Activated CD8-positive, alpha-beta T cell treated with anti-CD3 and anti-CD28 coated beads for 36 hours (primary cell): ENCODE data around the gene PHF2. TPM values are rescaled to one million over a fixed set of nuclear protein-coding genes. Genes with fewer than 3 reads are reported as not detected.

ENCODE experiments used
- ATAC-seq: fragments of 200-7000 bp; cut with Tn5 transposase; one replicate; pipeline ENCODE4 v1.10.0; 2021; ENCODE audit warnings: mild to moderate bottlenecking, moderate library complexity
- CTCF ChIA-PET: fragments of 350-600 bp; sonication (Branson Sonifier 250); formaldehyde crosslinking; loops from one replicate; lab custom pipeline; 2021; ENCODE audit warnings: antibody characterized with exemption; lab: Charles Lee
- POLR2A ChIA-PET: fragments of 350-600 bp; sonication (Branson Sonifier 250); formaldehyde crosslinking; loops from one replicate; lab custom pipeline; 2021; ENCODE audit warnings: antibody characterized with exemption; lab: Charles Lee
- DNase-seq: peaks from one replicate; pipeline ENCODE4 v3.0.0-alpha.2; 2020
- H3K27ac Mint-ChIP-seq: one replicate; pipeline ENCODE4 v1.8.0; 2021; ENCODE audit warnings: mild to moderate bottlenecking, mixed read lengths
- H3K27me3 Mint-ChIP-seq: one replicate; pipeline ENCODE4 v1.8.0; 2021; ENCODE audit warnings: mixed read lengths
- H3K36me3 Mint-ChIP-seq: one replicate; pipeline ENCODE4 v1.8.0; 2021; ENCODE audit warnings: low read depth, mixed read lengths
- H3K4me1 Mint-ChIP-seq: one replicate; pipeline ENCODE4 v1.8.0; 2021; ENCODE audit warnings: low read depth, mixed read lengths
- H3K4me3 Mint-ChIP-seq: one replicate; pipeline ENCODE4 v1.8.0; 2021; ENCODE audit warnings: mild to moderate bottlenecking, moderate library complexity, mixed read lengths
- H3K9me3 Mint-ChIP-seq: one replicate; pipeline ENCODE4 v1.8.0; 2021; ENCODE audit warnings: mixed read lengths
- CTCF ChIP-seq: fragments of 200-600 bp; IDR thresholded peaks from one replicate; pipeline ENCODE4 v1.8.0; 2022; ENCODE audit warnings: antibody characterized with exemption, mild to moderate bottlenecking
- intact Hi-C: fragments of 100-400 bp; cut with micrococcal nuclease; formaldehyde crosslinking; loops from one replicate; pipeline ENCODE4 v1.10.0; 2022
- total RNA-seq, 2 experiments: library from RNA; stranded (reverse); gene quantifications; one replicate each; pipeline ENCODE4 v1.2.3, GENCODE V29; 2021

Gene PHF2
- total RNA-seq, 2 experiments from 2014 or later, result 12.9 to 13.1 TPM

- no peak overlapping the region for H3K27ac Mint-ChIP-seq
- TF ChIP-seq CTCF, result no peak
- DNase-seq (no peak), ATAC-seq (no peak)
- H3K4me3 Mint-ChIP-seq, result no peak overlapping the region
- H3K27me3 Mint-ChIP-seq, result no peaks in the 10 kb centered on the region
- ChIA-PET POLR2A (no interaction called here), CTCF (no interaction called here)
- H3K9me3 Mint-ChIP-seq, result no peaks in the 10 kb centered on the region
- intact Hi-C loops, result no loop called here
- H3K36me3 Mint-ChIP-seq, result no peaks in the 10 kb centered on the region
- H3K4me1 Mint-ChIP-seq, result peaks cover 59% of the 10 kb centered on the region
These were observed 21.7 kb downstream of the PHF2 start for GRCh38 chr9:93597871-93598646.

- Mint-ChIP-seq H3K4me1 (peaks cover 56% of the 10 kb centered on the region), H3K4me3 (no peak overlapping the region), H3K36me3 (no peaks in the 10 kb centered on the region), H3K9me3 (no peaks in the 10 kb centered on the region), H3K27ac (no peak overlapping the region), H3K27me3 (no peaks in the 10 kb centered on the region)
- ChIA-PET CTCF (no interaction called here), POLR2A (interaction anchor here (1.2 kb wide), 1 partner anchor 9 kb away, joined by 4 read pairs; no protein-coding TSS in a partner anchor)
- TF ChIP-seq CTCF, result no peak
- intact Hi-C loops, result no loop called here
- ATAC-seq, result peak; percentile 47
- no peak for DNase-seq
These were observed 22.4 kb downstream of the PHF2 start for GRCh38 chr9:93598647-93599241.

GRCh38 chr9:93599571-93600403 is 23.4 kb downstream of the PHF2 start:
- DNase-seq (no peak), ATAC-seq (peak; percentile 27)
- Mint-ChIP-seq H3K36me3 (peaks cover 5% of the 10 kb centered on the region), H3K9me3 (peaks cover 4% of the 10 kb centered on the region), H3K27ac (no peak overlapping the region), H3K27me3 (no peaks in the 10 kb centered on the region), H3K4me1 (peaks cover 56% of the 10 kb centered on the region), H3K4me3 (no peak overlapping the region)
- intact Hi-C loops, result no loop called here
- no peak for TF ChIP-seq CTCF
- POLR2A ChIA-PET, result interaction anchor here (1.2 kb wide), 1 partner anchor 10 kb away, joined by 4 read pairs; no protein-coding TSS in a partner anchor
- CTCF ChIA-PET, result no interaction called here

- ChIA-PET POLR2A (no interaction called here), CTCF (no interaction called here)
- Mint-ChIP-seq H3K27me3 (no peaks in the 10 kb centered on the region), H3K27ac (no peak overlapping the region), H3K36me3 (peaks cover 9% of the 10 kb centered on the region), H3K9me3 (peaks cover 5% of the 10 kb centered on the region), H3K4me3 (no peak overlapping the region), H3K4me1 (peaks cover 56% of the 10 kb centered on the region)
- no peak for ATAC-seq
- intact Hi-C loops, result no loop called here
- DNase-seq, result no peak
- no peak for TF ChIP-seq CTCF
These were observed 24.1 kb downstream of the PHF2 start for GRCh38 chr9:93600504-93600903.
